ENCODE measurements around the gene PCED1B.
"Not testable (repeated sequence)": the region's sequence is repeated elsewhere in the genome, so short reads cannot be mapped to it uniquely, and the experiment has no call there.

The PCED1B gene

DNA sequence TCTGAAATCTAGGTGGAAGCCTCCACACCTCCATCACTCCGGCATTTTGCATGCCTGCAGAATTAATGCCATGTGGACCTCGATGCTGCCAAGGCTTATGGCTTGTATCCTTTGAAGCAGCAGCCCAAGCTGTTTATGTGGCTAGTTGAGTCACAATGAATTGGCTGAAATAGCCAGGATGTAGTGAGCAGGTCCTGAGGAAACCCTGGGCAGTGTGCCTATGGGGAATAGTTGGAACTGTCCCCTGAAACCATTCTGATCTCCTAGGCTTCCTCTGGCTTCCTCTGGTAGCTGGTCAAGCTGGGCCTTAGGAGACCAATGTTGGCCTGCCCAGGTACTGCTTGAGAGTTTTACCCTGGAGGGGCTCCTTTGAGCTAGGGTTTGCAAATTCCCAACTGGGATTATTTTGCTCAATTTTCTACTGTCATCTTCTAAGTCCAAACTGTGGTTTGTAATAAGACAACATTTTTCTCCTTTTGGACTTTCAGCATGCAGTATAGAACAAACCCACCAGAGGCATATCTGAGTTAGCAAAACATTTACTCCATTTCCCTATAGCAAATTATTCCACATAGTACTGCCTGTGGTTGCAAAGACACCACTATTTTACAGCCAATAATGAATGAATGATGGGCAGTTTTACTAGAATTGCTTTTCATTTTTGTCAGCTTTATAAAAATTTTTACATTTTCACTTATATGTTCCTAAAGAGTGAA, 85.5 kb downstream of the PCED1B start:
- DNase-seq (ENCODE audit: low read depth in 3 of 3) = no peak

GRCh38 chr12:47165934-47166333, 86.5 kb downstream of the PCED1B start:
- DNase-seq (ENCODE audit: low read depth in 3 of 3) = no peak

DNA sequence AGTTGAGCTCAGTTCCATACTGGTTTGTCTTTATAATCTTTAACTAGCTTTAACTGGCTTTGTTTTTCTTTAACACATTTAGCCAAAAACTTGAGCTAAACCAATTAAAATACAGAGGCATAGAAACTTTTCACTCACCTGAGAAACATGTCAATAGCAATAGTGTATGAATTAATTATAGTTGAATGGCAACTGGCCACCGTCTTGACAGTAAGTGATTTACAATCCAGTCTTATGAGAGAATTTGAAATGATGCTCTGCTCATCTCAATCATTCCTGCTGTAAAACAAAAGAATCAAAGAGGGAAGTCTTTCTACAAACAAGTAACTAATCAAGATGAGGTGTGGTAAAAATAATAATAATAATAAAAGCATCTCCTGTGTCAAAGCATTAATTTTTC, 86.9 kb downstream of the PCED1B start:
- no peak for DNase-seq (ENCODE audit: low read depth in 3 of 3)

DNA sequence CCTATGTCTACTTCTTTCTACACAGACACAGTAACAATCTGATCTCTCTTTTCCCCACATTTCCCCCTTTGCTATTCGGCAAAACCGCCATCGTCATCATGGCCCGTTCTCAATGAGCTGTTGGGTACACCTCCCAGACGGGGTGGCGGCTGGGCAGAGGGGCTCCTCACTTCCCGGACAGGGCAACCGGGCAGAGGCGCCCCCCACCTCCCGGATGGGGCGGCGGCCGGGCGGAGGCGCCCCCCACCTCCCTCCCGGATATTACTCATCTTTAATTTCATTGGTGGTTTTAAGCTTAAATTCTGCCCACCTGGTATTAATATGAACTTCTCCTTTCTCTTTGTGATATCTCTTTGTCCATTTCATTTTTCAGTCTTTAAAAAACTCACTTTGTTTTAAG, 90.9 kb downstream of the PCED1B start:
- DNase-seq (ENCODE audit: low read depth in 3 of 3) = not testable (repeated sequence)

DNA sequence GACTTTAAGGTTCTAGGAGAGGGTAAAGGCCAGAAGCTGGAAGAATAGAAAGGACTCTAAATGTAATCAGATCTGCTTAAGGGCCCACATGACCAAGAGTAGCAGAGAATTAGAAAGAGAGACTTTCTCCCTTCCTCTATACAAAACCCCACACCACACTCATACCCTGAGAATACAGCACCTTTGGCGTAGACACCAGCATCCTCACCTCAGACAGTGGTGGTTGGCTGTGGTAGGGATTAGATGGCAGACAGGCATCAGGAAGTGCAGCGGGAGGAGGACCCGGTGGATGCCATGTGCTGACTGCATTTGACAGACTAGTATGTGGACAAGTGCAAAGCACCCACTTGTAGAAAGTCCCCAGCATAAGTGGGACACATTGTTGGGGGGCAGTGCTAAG, 98.6 kb downstream of the PCED1B start:
- no peak for DNase-seq (ENCODE audit: low read depth in 3 of 3)

- DNase-seq (ENCODE audit: low read depth in 3 of 3) = not testable (repeated sequence)
Observed at GRCh38 chr12:47182164-47182938, 102.9 kb downstream of the PCED1B start.

- no peak for DNase-seq (ENCODE audit: low read depth in 3 of 3)
Observed at GRCh38 chr12:47184229-47184628, 104.8 kb downstream of the PCED1B start.

DNA sequence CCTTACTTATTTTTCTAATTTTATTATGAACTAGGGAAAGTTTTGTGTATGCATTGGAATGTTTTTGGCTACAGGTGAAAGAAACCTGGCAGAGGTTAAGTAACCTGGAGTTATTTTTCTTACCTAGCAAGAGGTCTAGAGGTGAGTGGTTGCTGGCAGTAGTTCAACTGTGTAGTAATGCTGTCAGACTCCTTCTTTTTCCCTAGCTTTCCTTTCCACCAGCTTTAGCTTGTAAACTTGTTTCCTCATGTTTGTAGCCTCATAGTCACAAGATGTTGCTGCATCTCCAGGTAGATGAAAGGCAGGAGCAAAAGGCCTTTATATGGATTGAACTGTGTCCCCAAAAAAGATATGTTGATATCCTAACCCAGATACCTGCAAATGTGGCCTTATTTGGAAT, 105.4 kb downstream of the PCED1B start:
- no peak for DNase-seq (ENCODE audit: low read depth in 3 of 3)

GRCh38 chr12:47186246-47186645, 106.8 kb downstream of the PCED1B start:
- DNase-seq (ENCODE audit: low read depth in 3 of 3) = no peak

GRCh38 chr12:47188576-47189441, 109.4 kb downstream of the PCED1B start:
- DNase-seq (ENCODE audit: low read depth in 3 of 3) = no peak

DNA sequence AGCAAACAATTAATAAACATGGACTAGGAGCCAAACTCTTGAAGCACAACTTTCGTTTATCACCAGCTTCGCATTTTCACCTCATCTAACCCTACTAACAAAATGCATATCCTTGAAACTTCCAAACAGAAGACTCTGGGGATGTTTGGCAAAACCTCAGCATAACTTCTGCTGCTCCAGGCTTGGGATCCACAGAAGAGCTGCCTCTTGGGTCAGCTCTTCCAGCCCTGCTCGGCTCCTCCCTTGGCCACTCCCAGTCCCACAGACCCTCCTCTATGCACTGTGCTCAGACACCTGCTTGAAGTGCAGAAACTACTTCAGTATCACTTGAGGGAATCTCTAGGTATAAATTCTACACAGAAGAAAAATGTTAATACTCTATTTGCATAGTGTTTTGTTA, 110.3 kb downstream of the PCED1B start:
- no peak for DNase-seq (ENCODE audit: low read depth in 3 of 3)

- DNase-seq (ENCODE audit: low read depth in 3 of 3) = no peak
Observed at GRCh38 chr12:47190271-47190750, 110.9 kb downstream of the PCED1B start.

DNA sequence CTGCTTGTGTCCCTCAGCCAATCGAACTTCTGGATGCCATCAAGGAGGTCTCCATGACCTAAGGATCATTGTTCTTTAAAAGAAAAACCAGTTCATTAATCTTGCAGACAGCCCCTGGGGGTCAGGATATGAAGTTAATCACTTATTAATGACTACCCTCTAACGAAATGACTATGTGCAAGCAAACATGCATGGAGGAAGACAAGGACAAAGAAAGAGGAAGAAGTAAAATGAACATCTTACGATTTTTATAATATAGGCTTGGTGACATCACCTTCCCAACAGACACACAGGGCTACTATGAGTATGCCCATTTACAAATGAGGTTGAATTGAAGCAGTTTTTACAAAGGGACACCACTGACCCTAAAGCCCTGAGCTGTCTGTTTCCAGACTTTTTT, 111.5 kb downstream of the PCED1B start:
- no peak for DNase-seq (ENCODE audit: low read depth in 3 of 3)

GRCh38 chr12:47192051-47192450, 112.6 kb downstream of the PCED1B start:
- DNase-seq (ENCODE audit: low read depth in 3 of 3) = no peak

DNA sequence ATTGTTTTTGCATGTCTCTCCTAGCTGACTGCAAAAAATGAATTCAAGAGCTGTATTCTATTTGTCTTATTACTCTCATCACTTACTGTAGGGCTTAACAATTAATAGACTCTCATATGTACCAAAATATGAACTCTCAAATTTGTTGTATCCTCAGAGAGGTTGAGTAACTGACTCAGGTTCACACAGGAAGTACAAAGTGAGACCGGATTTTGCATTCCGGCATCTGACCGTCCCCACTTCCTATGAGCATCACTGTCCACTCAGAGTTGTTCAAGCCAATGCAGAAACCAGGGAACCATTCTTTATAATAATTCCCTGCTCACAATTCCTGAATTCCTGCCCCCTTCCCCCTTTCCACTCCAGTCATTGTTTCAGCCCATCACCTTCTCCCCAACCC, 113.6 kb downstream of the PCED1B start:
- no peak for DNase-seq (ENCODE audit: low read depth in 3 of 3)

DNA sequence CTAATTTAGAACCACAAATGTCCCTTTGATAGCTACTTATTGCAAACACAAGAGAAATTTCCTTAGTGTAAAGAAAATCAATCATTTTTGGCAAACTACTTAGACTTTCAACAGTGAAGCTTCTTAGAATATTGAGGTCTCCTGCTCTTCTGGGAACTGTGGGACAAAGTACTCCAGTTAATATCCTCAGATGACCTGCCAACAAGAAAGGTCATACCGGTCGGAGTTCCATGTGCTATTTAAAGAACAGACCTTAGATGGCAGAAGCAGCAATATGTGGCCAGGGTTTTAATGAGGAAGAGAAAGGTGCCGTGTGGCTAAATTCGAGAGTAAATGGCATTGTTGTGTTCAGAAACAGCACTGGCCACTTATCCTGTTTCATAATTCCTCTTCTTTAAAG, 115.1 kb downstream of the PCED1B start:
- no peak for DNase-seq (ENCODE audit: low read depth in 3 of 3)

DNA sequence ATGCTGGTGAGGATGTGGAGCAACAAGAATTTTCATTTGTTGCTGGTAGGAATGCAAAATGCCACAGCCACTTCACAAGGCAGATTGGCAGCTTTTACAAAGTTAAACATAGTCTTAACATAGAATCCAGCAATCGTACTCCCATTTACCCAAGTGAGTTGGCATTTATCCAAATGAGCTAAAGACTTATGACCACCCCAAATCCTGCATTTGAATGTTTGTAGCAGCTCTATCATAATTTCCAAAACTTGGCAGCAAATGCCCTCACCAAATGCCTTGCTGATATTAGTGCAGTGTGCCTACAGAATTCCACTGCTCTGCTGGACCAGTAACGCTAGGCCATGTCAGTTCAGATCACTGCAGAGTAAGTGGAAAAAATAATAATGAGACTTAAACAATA, 121.0 kb downstream of the PCED1B start:
- DNase-seq (ENCODE audit: low read depth in 3 of 3) = no peak

GRCh38 chr12:47201190-47201589, 121.8 kb downstream of the PCED1B start:
- DNase-seq (ENCODE audit: low read depth in 3 of 3) = not testable (repeated sequence)

DNA sequence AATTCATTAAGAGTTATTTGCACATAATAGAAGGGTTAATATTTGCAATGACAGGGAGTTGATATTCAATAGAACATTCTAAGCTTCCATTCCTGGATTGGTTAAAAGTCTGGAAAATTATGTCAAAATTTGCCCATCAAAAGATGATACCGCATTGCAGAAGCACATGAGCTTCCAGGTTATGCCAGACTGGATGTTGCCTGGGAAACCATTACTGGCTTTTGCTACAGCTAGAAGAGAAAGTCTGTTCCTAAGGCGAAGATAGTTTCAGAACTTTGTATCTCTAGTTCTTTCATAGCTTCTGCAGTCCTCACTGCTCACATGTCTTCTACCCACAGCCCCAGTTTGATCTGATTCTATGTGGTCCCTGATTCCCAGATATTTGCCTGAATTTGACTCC, 122.8 kb downstream of the PCED1B start:
- no peak for DNase-seq (ENCODE audit: low read depth in 3 of 3)

GRCh38 chr12:47205532-47206449, 126.4 kb downstream of the PCED1B start:
- no peak for DNase-seq (ENCODE audit: low read depth in 3 of 3)

Data from stimulated activated CD4-positive, alpha-beta T cell treated with anti-CD3 and anti-CD28 coated beads, TNF-alpha, amount 100 ng/mL, for 4 hours (primary cell).